AG04450 (cell line): ENCODE results near the gene CBL. TPM values are rescaled to one million over a fixed set of nuclear protein-coding genes. Genes with fewer than 3 reads are reported as not detected.

Source experiments
- CTCF ChIA-PET: fragments of 300-600, 350-600 bp; formaldehyde crosslinking; extraction: SDS; loops from one replicate; lab custom pipeline; 2022; ENCODE audit warnings: antibody characterized with exemption, inconsistent platforms; lab: Charles Lee
- POLR2A ChIA-PET: fragments of 350-600 bp; formaldehyde crosslinking; extraction: SDS; loops from one replicate; lab custom pipeline; 2021; ENCODE audit warnings: antibody characterized with exemption, inconsistent platforms; lab: Yijun Ruan, JAX
- DNase-seq: peaks from one replicate; pipeline ENCODE4 v3.0.0-alpha.2; 2011; ENCODE audit warnings: low read depth, low spot score
- H3K27ac ChIP-seq: one replicate; pipeline ENCODE4 v1.5.1; 2012; ENCODE audit warnings: low read depth, low read length, control low read depth
- H3K27me3 ChIP-seq: one replicate; pipeline ENCODE4 v1.6.0; 2012; ENCODE audit warnings: low read length; ENCODE audit not compliant: control insufficient read depth, insufficient read depth
- H3K4me3 ChIP-seq: 2 replicates; pipeline ENCODE4 v1.5.1; 2011; ENCODE audit warnings: mild to moderate bottlenecking, low read depth, low read length, control low read depth
- H3K9me3 ChIP-seq: 2 replicates; pipeline ENCODE4 v1.5.1; 2012; ENCODE audit warnings: low read length; ENCODE audit not compliant: control insufficient read depth, insufficient read depth
- polyA plus RNA-seq: library from polyadenylated mRNA; depleted of rRNA; stranded (reverse); fragments of >200 nt; gene quantifications from 2 replicates; pipeline ENCODE4 v1.2.3, GENCODE V29; 2011
- TF ChIP-seq, protein P1 (sequence below): IDR thresholded peaks from 2 replicates; pipeline ENCODE4 v1.5.1; 2011; ENCODE audit warnings: low read depth, low read length, control low read depth, inconsistent platforms

The CBL gene
- polyA plus RNA-seq, 1 experiment, result 24.3 TPM

DNA sequence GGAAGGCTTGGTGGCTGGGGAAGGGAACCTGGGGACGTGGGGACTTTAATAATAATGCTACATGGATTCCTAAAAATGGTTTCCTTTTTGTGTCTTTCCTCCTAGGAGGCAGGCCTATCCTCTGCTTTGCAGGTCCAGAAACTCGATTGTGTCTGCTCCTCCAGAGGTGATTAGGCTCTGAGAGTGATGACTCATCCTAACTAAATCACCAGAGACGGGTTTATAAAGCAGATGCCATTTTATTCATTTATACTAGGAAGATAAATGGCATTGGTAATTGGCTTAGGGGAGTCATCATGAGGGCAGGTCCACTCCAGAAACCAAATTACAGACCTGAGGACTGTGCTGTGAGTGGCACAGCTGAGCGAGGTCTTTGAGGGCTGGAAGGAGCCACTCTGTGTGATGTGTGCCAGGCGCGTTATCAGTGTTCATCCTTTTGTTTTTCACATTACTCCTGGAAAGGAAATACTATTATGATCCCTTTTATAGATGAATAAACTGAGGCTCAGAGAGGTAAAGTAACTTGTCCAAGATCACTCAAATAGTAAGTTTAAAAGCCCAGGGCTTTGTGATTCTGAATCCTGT lies 30.6 kb upstream of the CBL start:
- TF ChIP-seq, protein P1, sequence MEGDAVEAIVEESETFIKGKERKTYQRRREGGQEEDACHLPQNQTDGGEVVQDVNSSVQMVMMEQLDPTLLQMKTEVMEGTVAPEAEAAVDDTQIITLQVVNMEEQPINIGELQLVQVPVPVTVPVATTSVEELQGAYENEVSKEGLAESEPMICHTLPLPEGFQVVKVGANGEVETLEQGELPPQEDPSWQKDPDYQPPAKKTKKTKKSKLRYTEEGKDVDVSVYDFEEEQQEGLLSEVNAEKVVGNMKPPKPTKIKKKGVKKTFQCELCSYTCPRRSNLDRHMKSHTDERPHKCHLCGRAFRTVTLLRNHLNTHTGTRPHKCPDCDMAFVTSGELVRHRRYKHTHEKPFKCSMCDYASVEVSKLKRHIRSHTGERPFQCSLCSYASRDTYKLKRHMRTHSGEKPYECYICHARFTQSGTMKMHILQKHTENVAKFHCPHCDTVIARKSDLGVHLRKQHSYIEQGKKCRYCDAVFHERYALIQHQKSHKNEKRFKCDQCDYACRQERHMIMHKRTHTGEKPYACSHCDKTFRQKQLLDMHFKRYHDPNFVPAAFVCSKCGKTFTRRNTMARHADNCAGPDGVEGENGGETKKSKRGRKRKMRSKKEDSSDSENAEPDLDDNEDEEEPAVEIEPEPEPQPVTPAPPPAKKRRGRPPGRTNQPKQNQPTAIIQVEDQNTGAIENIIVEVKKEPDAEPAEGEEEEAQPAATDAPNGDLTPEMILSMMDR, result no peak
- ChIA-PET CTCF (interaction anchor here (1.1 to 3.2 kb wide), 3 partner anchors 21 to 164 kb away, joined by 3 to 26 read pairs (median 11); partner anchors contain the start of gene CBL), POLR2A (no interaction called here)
- no peaks in the 10 kb centered on the region for H3K27me3 ChIP-seq
- no peak overlapping the region for H3K4me3 ChIP-seq
- H3K27ac ChIP-seq, result no peak overlapping the region
- H3K9me3 ChIP-seq, result no peaks in the 10 kb centered on the region; the same call in 1 of the 2 replicates
- no peak for DNase-seq

DNA sequence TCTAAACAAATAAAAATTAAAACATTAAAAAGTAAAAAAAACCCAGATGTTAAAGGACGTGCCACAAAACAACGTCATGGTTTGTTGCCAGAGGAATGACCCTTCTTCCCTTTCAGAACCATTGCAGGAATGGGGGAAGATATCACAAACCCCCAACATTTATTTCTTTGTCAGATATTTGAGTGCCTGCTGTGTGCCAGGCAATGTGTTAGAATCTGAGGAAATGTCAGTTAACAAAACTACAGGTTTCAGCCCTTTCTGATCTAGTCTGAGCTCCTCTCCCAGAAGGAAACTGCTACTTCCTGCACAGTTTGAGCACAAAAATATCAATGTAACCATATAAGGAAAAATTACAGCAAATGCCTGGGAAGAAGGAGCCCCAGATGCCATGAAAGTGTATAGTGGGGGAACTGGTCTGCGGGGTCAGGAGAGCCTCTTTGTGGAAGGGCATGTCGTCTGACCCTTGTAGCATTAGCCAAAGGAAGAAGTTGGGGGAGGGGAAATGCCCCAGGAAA lies 27.9 kb upstream of the CBL start:
- H3K4me3 ChIP-seq, result no peak overlapping the region
- TF ChIP-seq, protein P1, result no peak
- ChIA-PET POLR2A (interaction anchor here (0.7 kb wide), 1 partner anchor 775 kb away, joined by 3 read pairs; no protein-coding TSS in a partner anchor), CTCF (interaction anchor here (0.6 to 3.2 kb wide), 5 partner anchors 9 to 103 kb away, joined by 3 to 26 read pairs (median 6); partner anchors contain the start of gene CBL)
- no peaks in the 10 kb centered on the region for H3K27me3 ChIP-seq
- no peaks in the 10 kb centered on the region; the same call in 1 of the 2 replicates for H3K9me3 ChIP-seq
- no peak for DNase-seq
- no peak overlapping the region for H3K27ac ChIP-seq

DNA sequence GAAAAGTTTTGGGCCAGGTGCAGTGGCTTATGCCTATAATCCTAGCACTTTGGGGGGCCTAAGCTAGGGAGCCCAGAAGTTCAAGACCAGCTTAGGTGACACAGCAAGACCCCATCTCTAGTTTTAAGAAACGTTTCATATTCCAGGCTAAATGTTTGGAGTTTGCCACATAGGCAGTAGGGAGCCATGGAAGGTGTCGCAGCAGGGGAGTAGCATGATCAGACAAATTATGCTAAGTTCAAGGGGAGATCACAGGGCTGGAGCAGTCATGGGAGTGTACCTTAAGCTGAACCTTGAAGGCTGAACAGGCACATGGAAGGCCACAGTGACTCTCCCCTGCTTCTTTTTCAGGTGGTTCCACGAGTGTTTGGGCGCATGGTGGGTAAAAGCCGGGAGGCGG lies 26.8 kb upstream of the CBL start:
- Histone ChIP-seq H3K4me3 (no peak overlapping the region), H3K9me3 (no peaks in the 10 kb centered on the region; the same call in 1 of the 2 replicates), H3K27me3 (no peaks in the 10 kb centered on the region), H3K27ac (no peak overlapping the region)
- no peak for DNase-seq
- ChIA-PET CTCF (no interaction called here), POLR2A (no interaction called here)
- TF ChIP-seq, protein P1, result no peak

DNA sequence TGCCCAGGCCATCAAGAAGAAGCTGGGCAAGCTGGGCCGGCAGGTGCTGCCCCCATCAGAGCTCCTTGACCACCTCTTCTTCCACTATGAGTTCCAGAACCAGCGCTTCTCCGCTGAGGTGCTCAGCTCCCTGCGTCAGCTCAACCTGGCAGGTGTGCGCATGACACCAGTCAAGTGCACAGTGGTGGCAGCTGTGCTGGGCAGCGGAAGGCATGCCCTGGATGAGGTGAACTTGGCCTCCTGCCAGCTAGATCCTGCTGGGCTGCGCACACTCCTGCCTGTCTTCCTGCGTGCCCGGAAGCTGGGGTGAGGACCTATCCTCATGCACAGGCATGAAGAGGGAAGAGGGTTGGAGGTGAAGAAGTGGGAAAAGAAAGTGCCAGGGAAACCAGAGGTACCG lies 26.2 kb upstream of the CBL start:
- Histone ChIP-seq H3K4me3 (no peak overlapping the region), H3K27ac (no peak overlapping the region), H3K9me3 (no peaks in the 10 kb centered on the region), H3K27me3 (no peaks in the 10 kb centered on the region)
- TF ChIP-seq, protein P1, result no peak
- ChIA-PET POLR2A (no interaction called here), CTCF (no interaction called here)
- DNase-seq, result no peak
